CD4-positive, alpha-beta T cell treated with Interleukin-10 for 1 hour (primary cell): ENCODE data around the gene R3HDM2.

Source experiments
- DNase-seq: peaks from one replicate; pipeline ENCODE4 v3.0.0-alpha.2; 2020

R3HDM2 gene

DNA sequence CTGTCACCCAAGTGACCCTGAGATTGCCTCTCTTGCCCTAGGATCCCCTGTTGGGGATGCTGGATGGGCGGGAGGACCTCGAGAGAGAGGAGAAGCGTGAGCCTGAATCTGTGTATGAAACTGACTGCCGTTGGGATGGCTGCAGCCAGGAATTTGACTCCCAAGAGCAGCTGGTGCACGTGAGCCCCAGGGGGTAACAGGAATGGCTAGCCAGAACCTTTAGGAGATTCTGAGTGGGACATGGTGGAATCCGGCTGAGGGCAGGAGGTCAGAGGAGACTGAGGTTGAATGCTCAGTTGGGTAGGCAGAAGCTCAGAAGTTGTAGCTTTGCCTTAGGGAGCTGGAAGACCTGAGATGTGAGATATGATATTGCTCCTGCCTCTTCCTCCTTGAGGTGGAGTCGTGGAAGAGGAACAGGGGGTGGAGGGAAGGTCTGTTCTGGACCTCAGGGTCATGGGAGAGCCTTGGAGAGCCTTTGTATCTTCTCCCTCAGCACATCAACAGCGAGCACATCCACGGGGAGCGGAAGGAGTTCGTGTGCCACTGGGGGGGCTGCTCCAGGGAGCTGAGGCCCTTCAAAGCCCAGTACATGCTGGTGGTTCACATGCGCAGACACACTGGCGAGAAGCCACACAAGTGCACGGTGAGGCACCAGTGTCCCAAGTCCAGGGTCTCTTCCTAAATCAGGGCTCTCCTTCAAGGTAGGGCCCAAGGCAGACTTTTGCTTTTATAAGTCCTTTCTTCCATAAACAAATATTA, 35.1 kb upstream of the R3HDM2 start:
- no peak for DNase-seq

DNA sequence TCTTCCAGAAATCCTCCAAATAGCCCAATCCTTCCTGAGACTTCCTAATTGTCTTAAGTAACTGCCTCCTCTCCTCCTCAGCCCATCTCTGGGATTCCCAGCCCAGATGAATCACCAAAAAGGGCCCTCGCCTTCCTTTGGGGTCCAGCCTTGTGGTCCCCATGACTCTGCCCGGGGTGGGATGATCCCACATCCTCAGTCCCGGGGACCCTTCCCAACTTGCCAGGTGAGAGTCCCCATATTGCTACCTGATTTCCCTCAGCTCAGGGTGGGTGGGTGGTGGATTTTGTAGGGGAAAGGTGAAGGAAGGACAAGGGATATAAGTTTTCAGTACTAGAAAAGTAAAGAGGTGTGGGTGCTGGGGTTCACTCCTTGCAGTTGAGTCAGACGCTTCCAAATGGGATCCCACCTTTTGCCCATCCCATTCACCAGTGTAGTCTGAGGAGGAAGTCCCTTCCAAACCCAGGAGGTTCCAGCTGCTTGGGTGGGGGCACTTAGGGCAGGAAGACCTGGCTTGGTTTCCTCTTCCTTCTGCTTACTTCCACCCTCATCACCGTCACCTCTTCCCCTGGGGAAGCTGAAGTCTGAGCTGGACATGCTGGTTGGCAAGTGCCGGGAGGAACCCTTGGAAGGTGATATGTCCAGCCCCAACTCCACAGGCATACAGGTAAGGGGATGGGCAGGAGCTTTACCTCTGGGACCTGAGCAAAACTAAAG, 34.3 kb upstream of the R3HDM2 start:
- no peak for DNase-seq

DNA sequence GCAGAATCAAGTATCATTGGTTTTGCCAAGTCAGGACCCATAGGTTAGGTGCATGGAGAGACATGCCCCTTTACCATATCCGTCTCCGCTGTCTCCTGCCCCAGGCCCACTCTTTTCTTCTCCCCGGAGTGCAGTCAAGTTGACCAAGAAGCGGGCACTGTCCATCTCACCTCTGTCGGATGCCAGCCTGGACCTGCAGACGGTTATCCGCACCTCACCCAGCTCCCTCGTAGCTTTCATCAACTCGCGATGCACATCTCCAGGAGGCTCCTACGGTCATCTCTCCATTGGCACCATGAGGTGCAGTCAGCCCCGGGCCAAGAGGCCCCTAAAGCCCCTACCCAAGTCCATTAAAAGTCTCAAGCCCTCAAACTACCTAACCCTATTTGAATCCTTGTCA, 33.7 kb upstream of the R3HDM2 start:
- DNase-seq = no peak

DNA sequence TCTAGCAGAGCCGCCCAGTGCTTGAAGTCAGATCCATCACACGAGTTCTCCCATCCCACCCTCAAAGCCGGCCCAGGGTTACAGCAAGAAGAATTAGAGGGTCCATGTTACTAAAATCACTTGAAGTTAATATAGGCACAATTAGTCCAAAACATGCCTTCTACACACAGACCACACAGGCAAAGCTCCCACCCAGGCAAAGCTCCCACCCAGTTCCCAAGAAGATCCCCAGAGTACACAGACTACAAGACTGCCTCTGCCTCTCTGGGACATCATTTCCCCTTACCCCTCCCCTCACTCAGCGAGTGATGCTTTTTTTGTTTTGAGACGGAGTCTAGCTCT, 32.0 kb upstream of the R3HDM2 start:
- no peak for DNase-seq

DNA sequence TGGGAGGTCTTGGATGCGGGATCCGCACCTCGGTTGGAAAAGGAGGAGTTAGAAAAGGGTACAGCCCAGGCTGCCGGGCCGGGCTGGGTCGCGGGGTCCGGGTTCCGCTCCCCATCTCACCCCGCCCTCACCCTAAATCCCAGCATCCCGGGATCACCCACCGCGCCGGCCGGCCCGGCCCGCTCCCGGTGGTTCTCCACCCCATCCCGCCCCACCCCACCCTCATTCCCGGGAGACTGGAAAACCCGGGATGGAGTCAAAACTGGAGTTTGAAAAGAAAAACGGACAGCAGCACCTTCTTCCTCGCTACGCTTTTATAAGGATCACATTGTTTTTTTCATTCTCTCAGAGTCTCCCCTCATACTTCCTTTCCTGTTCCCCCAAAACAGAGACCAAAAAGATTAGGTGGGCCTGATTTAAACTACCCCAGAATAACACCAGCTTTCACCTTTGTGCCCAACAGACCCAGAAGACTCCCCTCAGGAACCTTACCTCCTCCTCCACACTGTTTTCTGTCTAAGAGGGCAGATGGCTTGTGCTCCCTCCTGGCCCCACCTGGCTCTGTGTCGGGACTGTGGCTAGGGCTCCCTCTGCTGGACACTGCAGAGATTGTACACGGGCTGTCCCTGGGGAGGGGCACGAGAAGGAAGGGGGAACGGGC, 31.5 kb upstream of the R3HDM2 start:
- DNase-seq = peak; percentile 92

DNA sequence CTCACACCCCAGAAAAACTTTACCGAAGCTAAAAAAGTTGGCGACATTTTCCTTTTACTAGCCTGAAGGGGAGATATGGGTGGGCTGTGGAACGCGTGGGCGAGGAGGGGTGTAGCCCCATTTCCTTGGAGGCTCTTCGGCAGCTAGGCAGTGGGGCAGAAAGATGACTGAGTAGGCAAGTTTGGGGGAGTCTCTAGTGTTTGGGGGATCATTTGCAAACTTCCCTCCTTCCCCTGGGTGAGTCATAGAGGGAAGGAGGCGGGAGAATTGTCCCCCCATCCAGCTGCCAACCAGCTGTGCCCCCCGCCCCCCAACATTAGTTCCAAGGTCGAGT, 31.0 kb upstream of the R3HDM2 start:
- DNase-seq = no peak

DNA sequence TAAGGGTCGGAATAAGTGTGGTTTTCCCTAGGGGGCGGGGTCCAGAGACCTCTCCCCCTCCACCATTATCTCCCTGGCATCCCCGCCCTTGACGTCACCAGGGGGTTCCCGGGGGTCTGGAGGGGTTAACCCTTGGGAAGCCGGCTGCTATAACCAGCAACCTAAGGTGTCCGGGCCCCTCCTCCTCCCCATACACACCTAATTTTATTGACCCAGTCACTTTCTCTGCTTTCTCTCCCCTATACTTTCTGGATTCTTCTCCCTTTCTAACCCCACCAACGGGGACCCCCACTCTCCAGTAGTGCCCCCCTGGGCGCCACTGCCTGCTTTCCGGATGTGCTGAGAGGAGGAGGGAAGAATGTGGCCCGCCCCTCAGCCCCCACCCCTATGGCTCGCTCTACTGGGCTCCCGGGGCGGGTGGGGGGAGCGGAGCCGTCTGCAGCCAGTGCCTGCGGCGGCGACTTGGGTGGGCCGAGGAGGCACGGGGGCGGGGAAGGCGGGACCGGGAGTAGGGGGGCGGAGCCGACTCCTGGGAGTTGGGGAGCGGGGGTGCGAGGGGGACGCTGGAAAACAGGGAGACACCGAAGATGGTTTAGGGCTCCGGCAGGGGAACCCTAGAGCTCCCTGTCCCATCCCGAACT, 30.6 kb upstream of the R3HDM2 start:
- DNase-seq = peak; percentile 44

DNA sequence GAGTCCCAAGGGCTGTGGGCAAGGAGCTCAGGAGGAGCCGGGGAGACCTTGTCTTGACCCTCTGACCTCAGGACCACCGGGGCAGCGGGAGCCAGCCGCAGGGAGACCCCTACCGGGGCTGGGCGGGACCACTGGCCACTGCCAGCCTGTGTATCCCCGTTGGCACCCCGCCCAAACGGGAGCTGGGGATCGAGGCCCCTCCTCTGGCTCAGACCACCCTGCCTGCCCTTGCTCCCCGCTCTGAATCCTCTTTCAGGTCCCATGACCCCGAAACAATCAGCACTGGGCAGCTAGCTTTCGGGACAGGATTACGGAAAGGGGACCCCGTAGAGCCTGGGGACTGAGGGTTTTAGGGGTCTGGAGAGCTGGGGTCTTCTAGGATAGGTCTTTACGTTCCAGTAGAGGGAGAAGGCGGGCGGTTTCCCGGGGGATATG, 30.0 kb upstream of the R3HDM2 start:
- DNase-seq = no peak

DNA sequence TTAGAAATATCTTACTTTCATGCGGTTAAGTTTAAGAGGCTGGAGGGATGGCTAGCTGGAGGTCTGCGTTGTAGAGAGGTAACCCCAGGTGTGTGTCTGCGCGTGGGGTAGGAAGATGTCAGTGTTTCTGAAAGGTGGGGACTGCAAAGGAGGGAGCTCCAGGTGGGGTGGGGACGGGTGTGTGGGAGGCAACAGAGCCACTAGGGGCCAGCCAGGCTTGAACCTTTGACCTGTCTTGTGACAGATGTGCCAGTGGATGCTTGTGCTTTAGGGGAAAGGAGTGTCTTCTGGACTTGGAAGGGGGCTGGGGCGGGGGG, 29.6 kb upstream of the R3HDM2 start:
- DNase-seq = no peak

DNA sequence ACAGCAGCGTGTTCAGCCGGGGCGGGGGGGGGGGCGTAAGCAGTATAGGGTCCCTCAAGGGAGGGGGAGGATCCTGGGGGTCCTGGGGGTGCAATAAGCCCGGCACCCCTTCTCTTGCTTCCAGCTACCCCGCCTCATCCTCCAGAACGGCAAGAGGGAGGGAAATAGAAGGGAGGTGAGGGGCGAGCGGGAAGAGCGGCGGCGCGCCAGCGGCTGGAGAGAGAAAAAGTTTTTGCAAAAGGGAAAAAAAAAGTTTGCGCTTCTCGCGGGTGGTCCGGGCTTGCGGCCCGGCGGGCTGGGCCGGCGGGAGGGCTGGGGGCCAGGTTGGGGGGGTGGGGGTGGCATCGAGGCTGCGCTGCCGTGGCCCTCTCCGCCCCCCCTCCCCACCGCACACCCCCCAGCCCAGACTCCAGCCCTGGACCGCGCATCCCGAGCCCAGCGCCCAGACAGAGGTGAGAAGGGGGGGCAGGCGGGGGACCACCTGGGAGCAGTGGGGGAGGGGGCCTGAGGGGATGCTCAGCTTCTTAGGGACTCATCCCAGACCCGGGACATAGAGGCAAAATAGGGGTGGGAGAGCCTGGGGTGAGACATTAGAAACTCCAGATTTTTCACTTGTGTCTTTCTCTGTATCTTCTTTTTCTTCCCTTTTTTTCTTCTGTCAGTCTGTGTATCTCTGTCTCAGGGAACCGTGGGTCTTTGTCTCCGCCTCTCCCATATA, 29.1 kb upstream of the R3HDM2 start, which contains the start of gene GLI1:
Gene GLI1, plus strand, starts transcription at position 36 of the 718 bp plus-strand sequence. CDS start 3,907 bp downstream, outside the sequence.
- DNase-seq = no peak

DNA sequence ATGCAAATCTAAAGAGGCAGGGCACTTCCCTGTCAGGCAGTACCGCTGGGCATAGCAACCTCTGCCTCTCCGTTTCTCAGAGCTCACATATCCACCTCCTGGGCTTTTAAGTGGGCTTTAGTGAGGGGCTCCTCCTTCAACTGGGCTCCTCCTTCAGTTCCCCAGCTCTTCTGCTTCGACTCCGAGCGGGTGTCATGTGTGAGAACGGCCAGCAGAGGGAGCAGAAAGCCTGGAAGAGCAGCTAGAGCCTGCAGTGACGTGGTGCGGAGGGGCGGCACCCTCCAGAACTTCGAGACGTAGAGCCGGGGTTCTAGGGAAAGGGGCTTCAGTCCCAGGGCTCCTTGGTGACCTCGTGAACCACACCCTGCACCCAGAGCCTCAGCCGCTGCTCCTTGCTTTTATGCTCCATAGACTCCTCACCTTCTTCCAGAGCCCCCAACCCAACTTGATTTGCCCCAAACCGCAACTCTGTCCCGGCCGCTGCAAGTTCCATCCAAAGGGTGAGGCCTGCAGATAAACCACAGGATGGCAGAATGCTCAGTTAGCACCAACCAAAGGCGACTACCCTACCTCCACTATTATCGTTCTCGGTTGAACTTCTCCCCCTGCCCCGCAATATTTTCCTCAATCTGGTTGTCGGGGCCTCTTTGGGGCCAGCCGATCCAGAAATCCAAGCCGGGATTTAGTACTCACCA, 28.4 kb upstream of the R3HDM2 start:
- DNase-seq = peak; percentile 96

DNA sequence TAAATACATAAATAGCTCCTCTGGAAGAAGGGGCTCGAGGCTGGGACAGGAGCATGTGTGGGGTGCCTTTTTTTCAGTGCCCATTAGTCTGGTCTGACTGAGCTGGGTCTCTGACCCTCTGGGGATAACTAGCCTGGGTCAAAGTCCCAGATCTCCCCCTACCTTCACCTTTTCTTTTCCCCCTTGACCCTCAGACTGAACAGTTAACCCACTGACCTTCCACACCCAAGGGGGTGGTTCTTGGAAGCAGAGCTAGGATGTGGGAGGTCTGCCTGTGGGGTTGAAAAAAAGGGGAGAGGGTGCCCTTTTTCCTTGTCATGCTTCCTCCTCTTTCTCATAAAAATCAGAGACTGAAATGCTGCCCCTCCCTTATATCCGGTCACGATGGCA, 27.8 kb upstream of the R3HDM2 start:
- DNase-seq = no peak

DNA sequence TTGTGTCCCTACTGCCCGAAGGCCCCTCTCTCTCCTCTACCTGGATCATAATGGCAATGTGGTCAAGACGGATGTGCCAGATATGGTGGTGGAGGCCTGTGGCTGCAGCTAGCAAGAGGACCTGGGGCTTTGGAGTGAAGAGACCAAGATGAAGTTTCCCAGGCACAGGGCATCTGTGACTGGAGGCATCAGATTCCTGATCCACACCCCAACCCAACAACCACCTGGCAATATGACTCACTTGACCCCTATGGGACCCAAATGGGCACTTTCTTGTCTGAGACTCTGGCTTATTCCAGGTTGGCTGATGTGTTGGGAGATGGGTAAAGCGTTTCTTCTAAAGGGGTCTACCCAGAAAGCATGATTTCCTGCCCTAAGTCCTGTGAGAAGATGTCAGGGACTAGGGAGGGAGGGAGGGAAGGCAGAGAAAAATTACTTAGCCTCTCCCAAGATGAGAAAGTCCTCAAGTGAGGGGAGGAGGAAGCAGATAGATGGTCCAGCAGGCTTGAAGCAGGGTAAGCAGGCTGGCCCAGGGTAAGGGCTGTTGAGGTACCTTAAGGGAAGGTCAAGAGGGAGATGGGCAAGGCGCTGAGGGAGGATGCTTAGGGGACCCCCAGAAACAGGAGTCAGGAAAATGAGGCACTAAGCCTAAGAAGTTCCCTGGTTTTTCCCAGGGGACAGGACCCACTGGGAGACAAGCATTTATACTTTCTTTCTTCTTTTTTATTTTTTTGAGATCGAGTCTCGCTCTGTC, 26.1 kb upstream of the R3HDM2 start:
- DNase-seq = no peak

DNA sequence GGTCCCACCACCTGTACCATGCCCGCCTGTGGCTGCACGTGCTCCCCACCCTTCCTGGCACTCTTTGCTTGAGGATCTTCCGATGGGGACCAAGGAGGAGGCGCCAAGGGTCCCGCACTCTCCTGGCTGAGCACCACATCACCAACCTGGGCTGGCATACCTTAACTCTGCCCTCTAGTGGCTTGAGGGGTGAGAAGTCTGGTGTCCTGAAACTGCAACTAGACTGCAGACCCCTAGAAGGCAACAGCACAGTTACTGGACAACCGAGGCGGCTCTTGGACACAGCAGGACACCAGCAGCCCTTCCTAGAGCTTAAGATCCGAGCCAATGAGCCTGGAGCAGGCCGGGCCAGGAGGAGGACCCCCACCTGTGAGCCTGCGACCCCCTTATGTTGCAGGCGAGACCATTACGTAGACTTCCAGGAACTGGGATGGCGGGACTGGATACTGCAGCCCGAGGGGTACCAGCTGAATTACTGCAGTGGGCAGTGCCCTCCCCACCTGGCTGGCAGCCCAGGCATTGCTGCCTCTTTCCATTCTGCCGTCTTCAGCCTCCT, 25.4 kb upstream of the R3HDM2 start:
- DNase-seq = peak; percentile 69

DNA sequence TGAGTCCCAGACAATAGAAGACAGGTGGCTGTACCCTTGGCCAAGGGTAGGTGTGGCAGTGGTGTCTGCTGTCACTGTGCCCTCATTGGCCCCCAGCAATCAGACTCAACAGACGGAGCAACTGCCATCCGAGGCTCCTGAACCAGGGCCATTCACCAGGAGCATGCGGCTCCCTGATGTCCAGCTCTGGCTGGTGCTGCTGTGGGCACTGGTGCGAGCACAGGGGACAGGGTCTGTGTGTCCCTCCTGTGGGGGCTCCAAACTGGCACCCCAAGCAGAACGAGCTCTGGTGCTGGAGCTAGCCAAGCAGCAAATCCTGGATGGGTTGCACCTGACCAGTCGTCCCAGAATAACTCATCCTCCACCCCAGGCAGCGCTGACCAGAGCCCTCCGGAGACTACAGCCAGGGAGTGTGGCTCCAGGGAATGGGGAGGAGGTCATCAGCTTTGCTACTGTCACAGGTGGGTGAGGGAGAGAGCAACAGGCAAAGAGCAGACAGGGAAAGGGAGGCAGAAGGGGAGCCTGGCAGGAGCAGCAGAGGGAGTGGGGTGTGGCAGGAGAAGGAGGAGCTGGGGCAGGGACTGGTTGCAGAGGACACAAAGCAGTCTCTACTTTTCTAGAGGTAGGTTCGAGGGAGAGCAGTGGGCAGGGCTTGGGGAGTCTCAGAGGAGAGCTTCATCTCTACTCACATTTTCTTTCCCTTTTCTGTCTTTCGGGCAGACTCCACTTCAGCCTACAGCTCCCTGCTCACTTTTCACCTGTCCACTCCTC, 24.7 kb upstream of the R3HDM2 start:
- DNase-seq = no peak

DNA sequence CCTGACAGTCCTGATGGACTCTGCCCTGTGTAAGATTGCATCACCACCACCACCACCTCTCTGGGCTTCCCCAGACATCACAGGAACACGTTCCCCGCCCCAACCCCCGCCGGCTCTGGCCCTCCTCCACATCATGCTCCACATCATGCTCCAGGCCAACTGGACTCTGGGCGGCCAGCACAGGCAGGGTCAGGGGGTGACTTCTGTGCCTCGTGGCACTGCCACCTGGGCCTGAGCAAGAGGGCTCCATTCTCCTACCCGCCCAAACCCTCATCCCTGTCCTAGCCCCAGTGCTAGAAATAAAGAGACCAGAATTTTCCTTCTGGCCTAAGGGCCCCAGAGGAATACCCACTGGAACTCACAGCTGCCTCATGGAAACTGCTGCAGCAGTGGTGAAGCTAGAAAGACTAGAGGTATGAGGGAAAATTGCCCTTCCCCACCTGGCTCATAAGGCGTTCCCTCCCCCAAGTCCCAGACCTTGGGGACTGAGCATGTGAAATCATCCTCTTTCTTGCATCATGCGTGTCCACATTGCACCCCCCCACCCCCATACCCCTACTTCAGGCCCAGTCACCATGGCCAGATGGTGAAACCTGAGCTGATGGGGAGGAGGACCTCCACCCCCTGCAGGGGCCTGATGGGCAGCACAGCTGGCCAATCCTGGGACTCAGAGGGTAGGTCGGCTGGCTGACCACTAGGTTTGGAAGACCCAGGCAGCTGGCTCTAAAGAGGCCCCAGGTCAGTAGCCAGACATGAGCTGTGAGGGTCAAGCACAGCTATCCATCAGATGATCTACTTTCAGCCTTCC, 23.9 kb upstream of the R3HDM2 start, which contains the start of gene INHBE:
Gene INHBE, plus strand, starts transcription at position 742 of the 808 bp plus-strand sequence. CDS start 230 bp downstream, outside the sequence.
- DNase-seq = no peak

DNA sequence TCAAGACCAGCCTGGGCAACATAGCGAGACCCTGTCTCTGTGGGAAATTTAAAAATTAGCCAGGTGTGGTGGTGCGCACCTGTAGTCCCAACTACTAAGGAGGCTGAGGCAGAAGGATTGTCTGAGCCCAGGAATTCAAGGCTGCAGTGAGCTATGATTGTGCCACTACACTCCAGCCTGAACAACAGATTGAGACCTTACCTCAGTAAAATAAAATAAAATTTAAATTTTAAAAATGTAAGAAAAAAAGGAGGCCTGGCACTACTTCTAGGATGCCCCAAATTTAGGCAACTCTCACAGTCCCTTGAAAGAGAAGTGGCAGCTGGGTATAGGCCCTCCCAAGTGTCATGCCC, 23.3 kb upstream of the R3HDM2 start:
- no peak for DNase-seq

DNA sequence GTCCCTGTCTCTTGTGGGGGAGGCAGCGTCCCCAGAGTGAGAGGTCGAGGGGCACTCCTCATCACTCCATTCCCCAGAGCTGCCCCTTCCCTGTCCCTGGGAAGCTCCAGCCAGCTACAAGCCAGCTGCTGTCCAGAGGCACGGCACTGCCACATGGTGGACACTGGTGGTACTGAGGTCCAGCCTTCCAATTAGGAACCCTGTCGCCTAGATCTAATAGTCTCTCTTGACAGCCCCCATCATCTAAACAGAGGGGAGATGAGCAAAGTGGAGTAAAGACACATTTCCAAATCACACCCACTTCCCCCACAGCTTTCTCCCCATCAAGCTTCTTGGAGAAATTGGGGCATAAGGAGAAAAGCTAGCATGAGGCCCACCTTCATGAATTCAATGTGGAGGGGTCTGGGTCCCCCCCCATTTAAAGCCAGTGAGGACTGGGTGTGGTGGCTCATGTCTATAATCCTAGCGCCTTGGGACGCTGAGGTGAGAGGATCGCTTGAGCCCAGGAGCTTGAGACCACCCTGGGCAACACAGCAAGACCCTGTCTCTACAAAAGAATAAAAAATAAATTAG, 22.2 kb upstream of the R3HDM2 start:
- peak; percentile 52 for DNase-seq
